CD4-positive, alpha-beta T cell treated with Interferon gamma for 1 hour (primary cell): ENCODE data around the gene FNIP1.
"Not testable (repeated sequence)": the region's sequence is repeated elsewhere in the genome, so short reads cannot be mapped to it uniquely, and the experiment has no call there.

Experiments used
- DNase-seq: peaks from one replicate; pipeline ENCODE4 v3.0.0-alpha.2; 2020

FNIP1 gene

GRCh38 chr5:131786900-131787692, 9.7 kb downstream of the FNIP1 start:
- DNase-seq = no peak

DNA sequence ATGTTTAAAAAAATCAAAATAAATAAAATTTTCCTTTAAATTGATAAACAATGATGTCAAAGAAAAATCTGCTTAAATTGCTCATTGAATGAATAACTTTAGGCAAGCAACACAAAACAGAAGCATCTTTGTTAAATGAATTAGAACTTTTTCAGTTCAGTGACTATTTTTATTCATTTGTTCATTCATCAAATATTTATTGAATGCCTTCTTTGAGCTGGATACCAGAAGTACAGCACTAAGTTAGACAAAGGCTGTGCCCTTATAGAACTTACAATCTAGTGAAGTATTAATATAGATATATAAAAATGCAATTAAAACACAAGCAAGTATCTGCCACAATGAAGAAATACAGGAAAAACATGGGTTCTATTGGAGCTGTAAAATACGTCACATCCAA, 10.8 kb downstream of the FNIP1 start:
- DNase-seq = no peak

GRCh38 chr5:131783874-131784273, 12.9 kb downstream of the FNIP1 start:
- no peak for DNase-seq

DNA sequence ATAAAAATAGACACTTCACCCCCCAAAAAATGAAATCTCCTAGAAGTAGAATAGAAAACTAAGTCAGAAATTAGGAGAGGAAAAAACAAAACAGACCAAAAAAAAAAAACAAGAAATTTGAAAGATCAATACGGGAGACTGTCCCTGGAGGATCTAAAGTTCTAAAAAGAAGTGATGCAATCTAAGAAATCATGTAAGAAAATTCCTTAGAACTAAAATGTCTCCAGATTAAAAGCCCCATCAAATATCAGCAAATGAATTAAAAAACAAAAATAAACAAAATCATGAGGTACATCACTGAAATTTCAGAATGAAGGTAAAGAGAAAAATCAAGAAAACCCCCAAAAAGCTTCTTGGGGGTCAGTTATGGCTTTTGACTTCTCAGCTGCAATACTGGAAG, 13.5 kb downstream of the FNIP1 start:
- DNase-seq = no peak

DNA sequence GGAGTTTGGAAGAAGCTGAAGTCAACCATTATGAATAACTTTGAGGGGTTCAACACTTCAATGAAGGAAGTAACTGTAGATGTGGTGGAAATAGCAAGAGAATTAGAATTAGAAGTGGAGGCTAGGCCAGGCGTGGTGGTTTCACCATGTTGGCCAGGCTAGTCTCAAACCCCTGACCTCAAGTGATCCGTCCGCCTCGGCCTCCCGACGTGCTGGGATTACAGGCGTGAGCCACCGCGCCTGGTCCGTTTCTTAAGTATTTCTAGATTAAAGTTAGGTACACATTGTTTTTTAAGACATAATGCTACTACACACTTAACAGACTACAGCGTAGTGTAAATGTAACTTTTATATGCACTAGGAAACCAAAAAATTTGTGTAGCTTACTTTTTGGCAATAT, 14.1 kb downstream of the FNIP1 start:
- no peak for DNase-seq

GRCh38 chr5:131778141-131778540, 18.7 kb downstream of the FNIP1 start:
- not testable (repeated sequence) for DNase-seq

- DNase-seq = no peak
Observed at GRCh38 chr5:131776450-131776849, 20.4 kb downstream of the FNIP1 start.

GRCh38 chr5:131774652-131775367, 22.0 kb downstream of the FNIP1 start:
- DNase-seq = no peak

DNA sequence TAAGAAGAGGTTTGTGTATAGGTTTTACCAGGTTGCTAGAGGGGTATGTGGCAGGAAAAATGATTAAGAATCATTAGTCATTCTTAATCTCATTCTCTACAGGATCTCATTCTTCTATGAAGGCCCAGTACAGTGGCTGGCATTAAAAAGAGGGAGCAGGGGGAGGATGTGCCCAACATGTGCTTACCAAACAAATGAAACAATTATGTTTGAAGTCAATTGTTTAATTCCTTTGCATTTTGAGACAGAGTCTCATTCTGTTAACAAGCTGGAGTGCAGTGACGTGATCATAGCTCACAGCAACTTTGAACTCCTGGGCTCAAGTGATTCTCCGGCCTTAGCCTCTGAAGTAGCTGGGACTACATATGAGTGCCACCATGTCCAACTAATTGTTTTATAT, 23.0 kb downstream of the FNIP1 start:
- DNase-seq = no peak

DNA sequence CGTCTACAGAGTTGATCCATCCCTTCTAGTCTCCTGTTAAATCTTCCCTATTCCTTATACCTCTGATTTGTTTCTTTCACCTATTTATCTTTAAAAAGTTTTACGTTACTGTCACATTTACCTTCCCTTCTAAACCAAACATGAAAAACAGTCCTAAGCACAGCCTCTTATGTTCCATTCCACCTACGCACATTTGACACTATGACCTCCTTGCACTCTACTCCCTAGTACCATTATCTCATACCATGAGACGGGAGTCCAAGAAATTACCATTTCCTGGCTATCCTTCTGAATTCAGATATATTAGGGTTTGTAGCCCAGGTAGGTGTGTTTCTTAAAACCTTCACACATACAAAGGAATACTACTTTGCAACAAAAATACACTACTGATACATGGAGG, 25.1 kb downstream of the FNIP1 start:
- no peak for DNase-seq

DNA sequence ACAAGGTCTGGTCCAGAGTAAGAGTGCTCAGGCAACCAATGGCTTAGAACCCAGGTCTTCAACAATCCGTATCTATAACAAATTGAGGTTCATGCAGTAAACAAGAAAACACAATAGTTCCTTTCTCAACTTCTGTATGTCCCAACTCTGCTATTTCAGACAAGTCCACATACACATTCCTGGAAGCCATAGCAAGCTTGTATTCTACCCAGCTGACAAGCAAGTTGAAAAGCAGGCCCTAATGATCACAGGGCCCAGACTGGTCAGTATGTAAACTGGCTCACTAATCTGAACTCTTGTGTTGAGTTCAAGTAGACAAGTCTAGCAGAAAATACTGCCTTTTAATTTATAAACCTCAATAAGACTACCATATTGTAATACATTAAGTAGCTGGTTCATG, 26.9 kb downstream of the FNIP1 start:
- DNase-seq = no peak

GRCh38 chr5:131769336-131769735, 27.5 kb downstream of the FNIP1 start:
- DNase-seq = no peak

DNA sequence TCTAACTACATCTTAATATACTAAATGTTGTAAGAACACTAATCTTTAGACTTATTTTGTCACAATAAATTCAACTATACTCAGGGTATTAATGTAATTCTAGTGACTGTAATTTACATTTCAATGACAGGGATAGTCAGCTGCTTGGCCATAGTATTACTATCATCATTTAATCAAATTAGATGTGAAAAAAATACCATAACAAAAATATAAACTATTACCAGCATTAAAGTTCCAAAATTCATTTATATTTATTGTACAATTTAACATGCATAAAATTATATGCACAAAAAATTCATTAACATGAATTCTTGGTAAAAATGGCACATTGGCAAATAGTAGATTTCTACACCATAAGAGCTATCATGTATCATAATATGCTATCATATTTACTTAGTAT, 28.9 kb downstream of the FNIP1 start:
- DNase-seq = no peak

- DNase-seq = no peak
Observed at GRCh38 chr5:131766689-131767088, 30.1 kb downstream of the FNIP1 start.

DNA sequence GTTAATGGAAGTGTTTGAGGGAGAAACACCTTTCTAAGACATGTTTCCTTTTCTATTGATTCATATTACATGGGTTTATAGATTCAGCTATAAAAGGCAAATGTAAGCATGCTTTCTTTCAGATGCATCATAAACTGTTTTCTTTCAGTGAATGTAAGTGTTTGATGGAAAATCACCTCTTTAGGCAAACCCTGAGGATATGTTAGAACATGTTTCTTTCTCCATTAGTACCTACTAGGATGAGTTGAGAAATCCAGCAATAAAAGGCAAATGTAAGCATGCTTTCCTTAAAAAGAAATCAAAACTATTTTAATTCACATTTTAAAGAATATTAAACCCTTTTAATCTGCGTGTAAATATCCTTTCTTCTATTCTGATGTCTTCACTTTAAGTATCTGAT, 31.6 kb downstream of the FNIP1 start:
- no peak for DNase-seq

DNA sequence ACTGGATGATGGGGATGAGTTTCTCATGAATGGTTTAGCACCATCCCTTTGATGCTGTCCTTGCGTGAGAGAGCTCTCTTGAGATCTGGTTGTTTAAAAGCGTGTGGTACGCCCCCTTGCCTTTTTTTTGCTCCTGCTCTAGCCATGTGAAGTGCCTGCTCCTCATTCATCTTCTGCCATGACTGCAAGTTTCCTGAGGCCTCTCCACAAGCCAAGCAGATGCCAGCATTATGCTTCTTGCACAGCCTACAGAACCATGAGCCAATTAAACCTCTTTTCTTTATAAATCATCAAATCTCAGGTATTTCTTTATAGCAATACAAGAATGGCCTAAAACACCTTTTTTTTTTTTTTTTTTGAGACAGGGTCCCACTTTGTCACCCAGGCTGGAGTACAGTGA, 32.8 kb downstream of the FNIP1 start:
- DNase-seq = no peak

DNA sequence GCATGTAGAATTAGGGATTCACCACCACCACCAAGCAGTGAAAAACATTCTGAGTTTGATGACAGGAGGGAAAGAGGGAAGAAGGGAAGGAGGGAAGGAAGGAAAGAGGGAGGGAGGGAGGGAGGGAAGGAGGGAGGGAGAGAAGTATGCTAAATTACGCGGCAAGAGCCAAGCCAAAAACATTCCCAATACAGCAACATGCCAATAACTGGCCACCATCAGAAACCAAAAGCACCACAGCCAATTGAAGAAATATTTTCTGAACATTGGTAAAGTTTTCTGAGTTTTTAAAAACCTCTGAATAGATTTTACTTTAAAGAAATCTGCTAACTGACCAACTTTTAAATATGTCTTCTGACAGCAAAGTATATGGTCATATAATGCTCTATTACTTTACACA, 36.0 kb downstream of the FNIP1 start:
- no peak for DNase-seq

DNA sequence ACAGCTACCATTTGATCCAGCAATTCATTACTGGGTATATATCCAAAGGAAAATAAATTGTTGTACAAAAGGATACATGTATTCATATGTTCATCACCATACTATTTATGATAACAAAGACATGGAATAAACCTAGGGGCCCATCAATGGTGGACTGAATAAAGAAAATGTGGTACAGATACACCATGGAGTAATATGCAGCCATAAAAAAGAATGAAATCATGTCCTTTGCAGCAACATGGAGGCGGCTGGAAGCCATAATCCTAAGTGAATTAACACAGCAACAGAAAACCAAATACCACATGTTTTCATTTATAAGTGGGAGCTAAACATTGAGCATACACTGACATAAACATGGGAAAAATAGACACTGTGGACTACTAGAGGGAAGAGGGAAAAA, 37.1 kb downstream of the FNIP1 start:
- DNase-seq = no peak

DNA sequence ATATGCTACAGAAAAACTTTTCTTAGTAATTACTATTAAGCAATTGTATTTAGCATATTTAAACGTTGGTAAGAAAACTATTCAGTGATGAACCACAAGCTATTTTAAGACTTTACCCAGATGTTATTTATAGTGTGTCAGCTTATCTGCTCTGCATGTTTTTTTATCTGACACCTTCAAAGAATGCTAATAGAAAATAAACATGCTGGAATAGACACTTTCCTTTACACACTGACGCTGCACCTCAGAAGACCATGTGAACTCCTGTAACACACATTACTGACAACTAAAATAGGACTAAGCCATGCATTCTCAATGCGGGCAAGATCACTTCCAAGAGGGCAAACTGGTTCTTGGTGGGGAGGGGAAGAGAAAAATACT, 38.3 kb downstream of the FNIP1 start:
- DNase-seq = no peak

DNA sequence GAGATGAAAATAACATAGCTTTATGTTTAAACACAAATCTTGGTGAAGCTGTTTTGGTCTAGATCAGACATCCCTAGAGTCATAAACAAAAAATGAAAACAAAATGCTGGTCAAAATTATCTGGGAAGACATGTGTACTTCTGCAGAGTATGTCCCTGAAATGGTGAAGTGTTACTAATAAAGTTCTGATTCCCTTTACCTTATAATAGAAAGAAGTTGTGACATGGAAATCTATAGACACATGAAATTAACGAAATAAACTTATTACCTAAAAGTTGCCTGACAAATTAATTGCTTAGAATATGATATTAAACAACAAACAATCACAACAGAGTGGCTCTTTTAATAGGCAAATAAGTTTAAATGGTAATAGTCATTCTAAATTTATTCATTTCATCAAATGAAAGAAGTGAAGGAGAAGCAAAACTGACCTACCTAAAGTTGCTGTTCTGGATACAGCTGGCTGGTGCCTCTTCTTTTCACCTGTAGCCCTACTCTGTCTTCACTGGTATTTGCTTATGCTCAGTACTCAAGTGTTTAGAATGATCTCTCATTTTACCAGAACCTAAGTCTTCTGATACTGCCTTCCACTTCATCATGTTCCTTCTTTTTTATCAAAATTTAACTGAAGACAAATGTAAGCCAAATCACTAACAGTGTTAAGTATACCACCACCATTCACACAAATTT, 38.8 kb downstream of the FNIP1 start:
- no peak for DNase-seq

DNA sequence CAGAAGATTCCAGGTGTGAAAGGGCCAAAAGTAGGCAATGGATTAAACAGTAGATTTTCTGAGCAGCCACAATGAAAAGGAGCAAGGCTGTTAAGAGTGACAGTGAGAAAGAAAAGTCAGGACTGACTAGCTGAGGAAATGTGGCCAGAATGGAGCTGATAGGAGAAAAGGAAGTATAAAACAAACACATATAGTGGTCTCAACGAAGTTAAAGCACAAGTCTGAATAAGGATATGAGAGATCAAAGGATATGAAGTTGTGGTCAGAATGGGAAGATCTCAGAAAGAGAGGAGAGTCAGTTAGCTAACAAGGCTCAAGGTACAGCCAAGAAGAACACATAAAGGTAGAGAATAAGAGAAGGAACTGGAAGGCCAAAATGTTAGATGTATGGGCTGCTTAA, 39.9 kb downstream of the FNIP1 start:
- no peak for DNase-seq

GRCh38 chr5:131754363-131754762, 42.5 kb downstream of the FNIP1 start:
- DNase-seq = no peak

DNA sequence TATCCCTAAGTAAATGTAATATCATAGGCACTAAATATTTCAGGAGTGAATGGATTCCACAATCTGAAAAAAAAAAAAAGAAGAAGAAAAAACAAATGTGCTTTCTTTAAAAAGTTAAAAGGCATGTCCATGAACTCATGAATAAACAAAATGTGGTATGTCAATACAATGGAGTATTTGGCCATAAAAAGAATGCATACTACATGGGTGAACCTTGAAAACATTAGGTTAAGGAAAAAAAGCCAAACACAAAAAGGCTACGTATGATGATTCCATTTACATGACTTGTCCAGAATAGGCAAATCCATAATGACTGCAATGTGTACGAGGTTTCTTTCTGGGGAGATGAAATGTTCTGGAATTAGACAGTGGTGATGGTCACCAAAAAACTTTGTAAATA, 45.3 kb downstream of the FNIP1 start:
- no peak for DNase-seq
